Activated CD4-positive, alpha-beta T cell treated with anti-CD3 and anti-CD28 coated beads, Interleukin-2, amount 50 U/mL, for 16 hours (primary cell): ENCODE measurements around the gene MIX23.

Experiments used
- DNase-seq: peaks from one replicate; pipeline ENCODE4 v3.0.0-alpha.2; 2020

MIX23 gene

DNA sequence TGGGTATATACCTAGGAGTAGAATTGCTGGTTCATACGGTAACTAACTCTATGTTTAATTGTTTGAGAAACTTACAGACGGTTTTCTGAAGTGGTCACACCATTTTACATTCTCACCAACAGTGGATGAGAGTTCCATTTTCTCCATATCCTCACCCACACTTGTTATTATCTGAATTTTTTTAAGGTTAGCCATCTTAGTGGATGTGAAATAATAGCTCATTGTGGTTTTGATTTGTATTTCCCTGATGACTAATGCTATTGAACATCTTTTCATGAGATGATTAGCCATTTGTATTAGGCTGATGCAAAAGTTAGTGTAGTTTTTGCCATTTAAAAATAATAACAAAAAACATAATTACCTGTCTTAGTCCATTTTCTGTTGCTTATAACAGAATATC, 39.4 kb downstream of the MIX23 start:
- no peak for DNase-seq

DNA sequence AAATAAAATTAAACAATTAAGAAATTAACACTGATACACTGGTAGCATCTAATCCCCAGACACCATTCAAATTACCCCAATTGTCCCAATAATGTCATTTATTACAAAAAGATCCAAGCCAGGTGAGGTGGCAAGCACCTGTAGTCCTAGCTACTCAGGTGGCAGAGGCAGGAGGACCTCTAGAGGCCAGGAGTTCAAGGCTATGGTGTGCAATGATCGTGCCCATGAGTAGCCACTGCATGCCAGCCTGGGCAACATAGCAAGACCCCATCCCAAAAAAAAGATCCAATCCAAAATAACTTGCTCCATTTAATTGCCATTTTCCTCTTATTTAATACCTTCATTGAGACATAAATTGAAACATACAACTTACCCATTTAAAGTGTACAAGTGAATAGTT, 40.2 kb downstream of the MIX23 start:
- DNase-seq: no peak

DNA sequence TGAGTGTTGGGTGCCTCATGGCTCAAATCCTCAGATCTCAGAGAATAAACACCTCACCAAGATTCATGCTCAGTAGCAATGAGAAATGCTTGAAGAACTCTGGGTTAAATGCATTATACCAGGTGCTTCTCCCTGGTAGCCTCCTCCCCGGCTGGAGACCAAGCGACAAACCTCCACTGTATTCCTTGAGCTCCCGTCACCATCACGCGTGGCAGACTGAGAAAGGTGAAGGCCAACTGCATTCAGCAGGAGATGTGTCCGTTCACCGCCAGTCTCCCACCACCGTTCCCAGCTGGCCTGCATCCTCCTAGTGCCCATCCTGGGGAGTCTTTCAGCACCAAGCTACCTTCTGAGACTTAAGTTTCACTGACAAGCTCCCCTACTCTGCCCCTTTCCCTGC, 50.5 kb downstream of the MIX23 start:
- DNase-seq: no peak

DNA sequence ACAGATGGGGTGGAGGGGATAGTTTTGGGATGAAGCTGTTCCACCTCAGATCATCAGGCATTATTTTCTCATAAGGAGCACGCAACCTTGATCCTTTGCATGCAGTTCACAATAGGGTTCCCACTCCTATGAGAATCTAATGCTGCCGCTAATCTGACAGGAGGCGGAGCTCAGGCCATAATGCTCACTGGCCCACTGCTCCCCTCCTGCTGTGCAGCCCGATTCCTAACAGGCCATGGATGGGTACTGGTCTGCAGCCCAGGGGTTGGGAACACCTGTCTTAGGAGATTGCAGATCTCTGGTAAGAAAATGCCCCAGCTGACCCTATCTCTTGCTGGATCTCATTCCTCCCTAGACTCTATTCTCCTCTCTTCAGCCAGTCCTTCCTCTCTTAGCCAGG, 51.1 kb downstream of the MIX23 start:
- no peak for DNase-seq

DNA sequence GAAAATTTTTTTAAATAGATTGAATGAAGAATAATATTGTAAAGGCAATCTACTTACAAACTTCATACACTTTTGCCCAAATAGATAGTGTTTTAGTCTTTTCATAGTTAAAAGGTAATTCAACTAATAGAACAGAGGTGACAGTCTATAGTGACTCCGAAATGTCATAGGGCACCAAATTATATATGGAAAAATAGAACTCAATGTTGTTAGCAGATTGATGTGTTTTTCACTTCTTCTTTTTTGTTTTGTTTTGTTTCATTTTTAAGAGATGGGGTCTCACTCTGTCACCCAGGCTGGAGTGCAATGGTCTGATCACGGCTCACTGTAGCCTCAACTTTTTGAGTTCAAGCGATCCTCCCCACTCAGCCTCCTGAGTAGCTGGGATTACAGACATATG, 57.3 kb downstream of the MIX23 start:
- no peak for DNase-seq

DNA sequence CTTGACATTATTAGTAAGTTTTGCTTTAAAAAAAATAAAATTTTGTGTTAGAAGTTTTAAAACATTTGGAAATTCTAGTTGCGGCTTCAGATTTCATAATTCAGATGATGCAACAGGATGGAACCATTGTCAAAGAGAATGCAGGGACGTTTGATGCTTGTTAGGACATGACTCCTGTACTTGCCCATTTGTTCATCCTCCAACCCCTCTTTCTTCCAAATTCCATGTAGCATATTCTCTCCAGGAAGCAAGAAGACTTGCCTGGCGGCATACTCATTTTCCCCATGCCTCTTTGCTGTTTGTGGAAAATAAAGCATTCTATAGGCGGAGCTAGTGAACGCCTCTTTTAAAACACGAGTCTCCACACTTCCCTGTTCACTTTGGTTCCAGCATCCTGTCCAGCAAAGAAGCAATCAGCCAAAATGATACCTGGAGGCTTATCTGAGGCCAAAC, 58.1 kb downstream of the MIX23 start, which contains the start of gene CSTA:
CSTA (plus strand) TSS at position 378 of the 453 bp plus-strand sequence; CDS start at position 423, 45 bp downstream.
- no peak for DNase-seq

DNA sequence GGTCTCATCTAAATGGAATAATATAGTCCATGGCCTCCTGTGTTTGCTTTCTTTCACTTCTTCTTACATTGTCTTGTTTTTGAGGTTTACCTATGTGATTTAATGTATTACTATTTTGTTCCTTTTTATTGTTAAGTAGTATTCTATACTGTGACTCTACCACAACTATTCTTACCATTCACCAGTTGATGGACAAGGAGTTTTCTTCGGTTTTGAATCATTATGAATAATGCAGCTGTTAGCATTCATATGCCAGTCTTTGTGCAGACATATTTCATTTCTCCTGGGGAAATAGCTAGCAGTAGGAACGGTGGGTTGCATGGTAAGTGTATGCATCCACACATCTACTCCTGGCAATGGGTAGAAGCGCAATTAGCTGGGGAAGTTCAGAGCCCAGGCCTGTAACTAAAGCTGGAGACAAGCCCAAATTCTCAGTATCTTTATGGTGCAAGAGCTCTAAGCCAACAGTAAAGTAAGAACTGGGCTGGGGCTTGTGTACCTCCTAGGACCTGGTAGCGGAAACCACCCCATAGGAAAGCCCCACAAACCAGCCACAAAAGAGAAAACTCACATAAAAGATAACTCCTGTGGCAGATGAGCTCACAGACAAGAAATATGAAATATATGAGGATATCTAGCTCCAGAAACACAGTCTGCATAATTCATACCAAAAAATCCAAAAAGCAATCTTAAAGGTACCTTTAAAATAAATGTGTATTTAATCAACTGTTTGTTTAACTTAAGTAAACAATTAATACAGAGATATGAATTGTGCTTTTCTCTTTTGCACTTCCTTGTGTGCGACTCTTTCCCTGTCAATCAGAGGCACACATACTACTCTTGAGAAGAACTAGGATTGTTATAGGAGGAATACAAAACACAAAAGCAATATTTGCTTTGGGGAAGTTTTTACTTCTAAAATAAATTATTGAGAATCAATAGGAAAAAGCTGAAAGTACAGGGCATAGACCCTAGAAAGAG, 60.6 kb downstream of the MIX23 start:
- peak; percentile 51 for DNase-seq

DNA sequence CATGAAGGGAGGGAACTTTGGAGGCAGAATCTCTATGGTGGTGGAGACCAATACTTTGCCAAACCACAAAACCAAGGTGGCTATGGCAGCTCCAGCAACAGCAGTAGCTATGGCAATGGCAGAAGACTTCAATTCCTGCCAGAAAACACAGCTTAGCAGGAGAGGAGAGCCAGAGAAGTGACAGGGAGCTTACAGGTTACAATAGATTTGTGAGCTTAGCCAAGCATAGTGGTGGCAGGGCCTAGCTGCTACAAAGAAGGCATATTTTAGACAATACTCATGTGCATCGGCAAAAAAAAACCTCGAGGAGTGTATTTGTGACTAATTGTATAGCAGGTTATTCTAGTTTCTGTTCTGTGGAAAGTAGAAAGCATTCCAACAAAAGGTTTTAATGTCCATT, 64.4 kb downstream of the MIX23 start:
- DNase-seq: no peak

DNA sequence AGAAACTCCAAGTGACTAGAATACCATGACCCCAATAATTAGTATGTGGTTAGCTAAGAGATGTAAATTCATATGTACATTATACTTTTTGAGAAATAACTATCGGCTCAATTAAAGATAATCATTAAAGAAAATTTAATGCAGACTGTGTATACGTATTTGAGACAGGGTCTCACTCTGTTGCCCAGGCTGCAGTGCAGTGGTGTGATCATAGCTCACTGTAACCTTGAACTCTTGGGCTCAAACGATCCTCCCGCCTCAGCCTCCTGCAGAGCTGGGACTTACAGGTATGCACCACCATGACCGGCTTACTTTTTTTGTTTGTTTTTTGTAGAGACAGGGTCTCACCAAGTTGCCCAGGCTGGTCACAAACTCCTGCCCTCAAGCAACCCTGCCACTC, 66.7 kb downstream of the MIX23 start:
- DNase-seq: no peak

DNA sequence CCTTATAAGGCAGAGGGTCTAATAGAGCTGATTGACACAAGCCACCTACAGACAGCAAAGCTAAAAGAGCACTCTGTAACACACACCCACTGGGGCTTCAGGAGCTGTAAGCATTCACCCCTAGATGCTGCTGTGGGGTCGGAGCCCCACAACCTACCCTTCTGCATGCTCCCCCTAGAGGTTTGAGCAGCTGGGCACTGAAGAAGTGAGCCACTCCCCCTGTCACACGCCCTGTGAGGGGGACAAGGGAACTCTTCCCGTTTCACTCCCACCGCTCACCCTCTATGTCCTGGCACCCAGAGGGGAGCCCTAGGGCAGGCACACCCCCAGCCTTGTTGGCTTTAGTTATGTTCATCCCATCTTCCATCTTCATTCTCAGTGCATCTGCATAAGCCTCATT, 67.4 kb downstream of the MIX23 start:
- DNase-seq: no peak

DNA sequence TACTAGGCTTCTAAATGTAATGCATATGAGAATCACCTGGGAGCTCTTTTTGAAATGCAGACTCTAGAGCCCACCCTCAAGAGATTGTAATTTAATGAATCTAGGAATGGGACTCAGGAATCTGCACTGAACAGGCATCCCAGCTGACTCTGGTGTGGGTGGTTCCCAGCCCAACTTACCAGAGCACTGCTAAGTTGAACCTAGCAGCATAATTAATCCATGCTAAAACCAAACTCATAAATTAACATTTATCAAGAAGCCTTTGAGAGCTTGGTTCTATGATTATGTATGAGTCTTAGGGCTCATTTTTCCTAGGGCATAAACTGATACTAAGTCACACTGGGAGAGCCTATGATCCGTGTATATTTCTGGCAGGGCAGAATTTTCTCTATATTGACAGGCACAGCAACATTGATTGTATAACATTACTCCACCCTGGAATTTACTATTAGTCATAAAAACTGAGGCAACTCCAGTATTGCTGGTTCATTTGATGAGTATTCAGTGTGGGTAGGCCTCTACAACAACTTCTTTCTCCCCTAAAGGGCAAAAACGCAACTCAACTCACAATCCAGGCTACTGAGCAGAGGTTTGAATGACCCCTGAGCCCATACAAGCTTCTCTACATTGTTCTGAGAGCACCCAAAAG, 68.7 kb downstream of the MIX23 start:
- no peak for DNase-seq

DNA sequence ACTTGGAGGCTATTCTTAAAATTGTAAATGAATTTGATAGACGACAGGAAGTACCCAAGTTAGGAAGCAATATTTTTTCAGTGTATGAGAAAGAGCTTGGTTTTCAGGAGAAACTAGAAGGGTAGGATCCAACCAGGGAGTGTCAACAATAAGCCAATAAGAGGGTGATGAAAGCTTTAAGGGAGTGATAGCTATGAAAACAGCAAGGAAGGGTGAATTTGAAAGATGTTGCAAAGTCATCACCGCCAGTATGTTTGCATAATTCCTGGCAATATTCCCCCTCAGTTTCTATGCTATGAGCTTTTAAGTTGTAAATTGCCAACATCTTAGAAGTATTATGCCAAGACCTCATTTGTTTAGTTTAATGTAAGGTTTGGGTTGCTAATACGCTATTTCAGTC, 69.8 kb downstream of the MIX23 start:
- DNase-seq: no peak

DNA sequence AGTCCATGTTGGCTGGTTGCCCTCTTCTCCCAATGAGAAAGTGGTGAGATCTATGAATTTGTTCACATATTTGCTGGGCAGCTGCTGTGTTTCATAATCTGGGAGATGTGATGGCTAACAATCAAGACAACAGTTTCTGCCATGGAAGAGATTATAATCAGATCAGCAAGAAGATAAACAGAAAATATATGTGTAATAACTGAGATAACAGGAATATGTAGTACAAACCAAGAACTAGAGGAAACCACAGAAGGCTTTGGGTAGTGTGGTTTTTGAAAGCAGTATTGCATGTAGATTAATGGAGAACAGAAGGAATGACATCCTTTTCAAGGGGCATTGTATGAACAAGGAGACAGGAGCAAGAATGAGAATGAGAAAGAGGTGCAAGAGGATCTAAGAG, 70.2 kb downstream of the MIX23 start:
- DNase-seq: no peak

DNA sequence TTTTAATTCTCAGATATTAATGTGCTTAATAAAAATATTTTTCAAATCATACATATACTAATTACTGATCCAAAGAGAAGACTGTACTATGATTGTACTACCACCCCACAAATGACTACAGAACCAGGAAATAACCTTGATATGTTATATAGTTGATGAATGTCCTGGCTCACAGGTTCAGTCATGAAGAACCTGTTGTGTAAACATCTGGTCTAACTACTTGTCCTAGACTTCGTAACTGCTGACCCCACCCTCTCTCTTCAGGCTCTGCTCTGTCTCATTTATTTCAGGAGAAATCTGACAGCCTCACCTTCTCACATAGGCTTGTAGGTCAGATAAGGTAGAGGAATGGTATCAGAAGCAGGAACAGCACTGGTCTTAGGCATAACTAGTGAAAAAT, 72.7 kb downstream of the MIX23 start:
- no peak for DNase-seq
